ENCODE measurements around the gene FERMT3. TPM values are rescaled to one million over a fixed set of nuclear protein-coding genes. Genes with fewer than 3 reads are reported as not detected.

Gene FERMT3
- total RNA-seq, 1 donor from 2014 or later, result 2.8 TPM

DNA sequence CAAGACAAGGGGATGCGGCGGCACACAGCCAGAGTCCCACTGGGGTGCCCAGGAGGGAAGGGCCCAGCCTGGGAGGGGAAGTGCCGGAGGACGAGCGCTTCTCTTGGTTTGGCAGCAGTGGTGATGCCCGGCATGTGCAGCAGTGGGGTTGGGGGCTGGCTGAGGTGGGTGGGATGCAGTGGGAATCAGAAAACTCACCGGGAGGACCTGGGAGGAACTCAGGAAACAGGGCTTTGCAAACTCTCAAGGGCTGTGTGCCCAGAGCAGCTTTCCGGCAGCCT lies 3.0 kb downstream of the FERMT3 start:
- no peaks in the 10 kb centered on the region for H3K9me3 Mint-ChIP-seq
- no peaks in the 10 kb centered on the region for H3K27me3 Mint-ChIP-seq (ENCODE audit: low read depth)
- no peak overlapping the region for H3K27ac Mint-ChIP-seq (ENCODE audit: unreplicated experiment)
- TF ChIP-seq, protein P1, sequence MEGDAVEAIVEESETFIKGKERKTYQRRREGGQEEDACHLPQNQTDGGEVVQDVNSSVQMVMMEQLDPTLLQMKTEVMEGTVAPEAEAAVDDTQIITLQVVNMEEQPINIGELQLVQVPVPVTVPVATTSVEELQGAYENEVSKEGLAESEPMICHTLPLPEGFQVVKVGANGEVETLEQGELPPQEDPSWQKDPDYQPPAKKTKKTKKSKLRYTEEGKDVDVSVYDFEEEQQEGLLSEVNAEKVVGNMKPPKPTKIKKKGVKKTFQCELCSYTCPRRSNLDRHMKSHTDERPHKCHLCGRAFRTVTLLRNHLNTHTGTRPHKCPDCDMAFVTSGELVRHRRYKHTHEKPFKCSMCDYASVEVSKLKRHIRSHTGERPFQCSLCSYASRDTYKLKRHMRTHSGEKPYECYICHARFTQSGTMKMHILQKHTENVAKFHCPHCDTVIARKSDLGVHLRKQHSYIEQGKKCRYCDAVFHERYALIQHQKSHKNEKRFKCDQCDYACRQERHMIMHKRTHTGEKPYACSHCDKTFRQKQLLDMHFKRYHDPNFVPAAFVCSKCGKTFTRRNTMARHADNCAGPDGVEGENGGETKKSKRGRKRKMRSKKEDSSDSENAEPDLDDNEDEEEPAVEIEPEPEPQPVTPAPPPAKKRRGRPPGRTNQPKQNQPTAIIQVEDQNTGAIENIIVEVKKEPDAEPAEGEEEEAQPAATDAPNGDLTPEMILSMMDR (conservative IDR thresholded peaks at IDR 0.05), result no peak
- peaks cover 3% of the 10 kb centered on the region for H3K36me3 Mint-ChIP-seq (ENCODE audit: low read depth)
- no peak for DNase-seq (ENCODE audit: low read depth, low spot score)
- peaks cover 7% of the 10 kb centered on the region for H3K4me1 Mint-ChIP-seq
- no peak overlapping the region for H3K4me3 Mint-ChIP-seq

DNA sequence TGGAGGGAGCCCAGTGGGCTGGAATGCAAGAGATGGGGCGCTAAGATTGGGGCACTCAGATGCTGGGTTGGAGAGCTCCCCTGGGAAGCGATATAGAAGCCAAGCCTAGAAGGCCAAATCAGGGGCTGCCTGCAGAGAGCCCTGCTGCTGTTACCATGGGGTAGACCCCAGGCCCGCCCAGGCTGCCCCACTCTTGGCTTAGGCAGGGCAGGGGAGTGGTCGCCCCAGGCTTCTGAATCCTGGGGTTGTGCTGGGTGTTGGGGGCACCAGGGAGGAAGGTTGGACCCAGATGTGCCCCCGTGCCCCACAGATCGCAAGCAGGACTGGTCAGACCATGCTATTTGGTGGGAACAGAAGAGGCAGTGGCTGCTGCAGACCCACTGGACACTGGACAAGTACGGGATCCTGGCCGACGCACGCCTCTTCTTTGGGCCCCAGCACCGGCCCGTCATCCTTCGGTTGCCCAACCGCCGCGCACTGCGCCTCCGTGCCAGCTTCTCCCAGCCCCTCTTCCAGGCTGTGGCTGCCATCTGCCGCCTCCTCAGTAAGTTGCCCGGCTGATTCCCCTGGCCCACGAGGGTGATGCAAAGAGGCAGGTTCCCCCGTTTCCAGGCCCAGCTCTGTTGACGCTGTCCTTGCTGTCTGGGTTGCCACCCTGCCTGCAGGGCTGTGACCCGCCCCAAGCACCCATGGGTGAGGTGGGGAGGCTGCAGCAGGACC lies 3.9 kb downstream of the FERMT3 start:
- Mint-ChIP-seq H3K4me3 (no peak overlapping the region), H3K4me1 (peaks cover 4% of the 10 kb centered on the region), H3K27me3 (ENCODE audit: low read depth) (no peaks in the 10 kb centered on the region), H3K27ac (ENCODE audit: unreplicated experiment) (peak overlapping the region; percentile 88), H3K9me3 (no peaks in the 10 kb centered on the region), H3K36me3 (ENCODE audit: low read depth) (peaks cover 4% of the 10 kb centered on the region)
- no peak for DNase-seq (ENCODE audit: low read depth, low spot score)
- TF ChIP-seq, protein P1 (conservative IDR thresholded peaks at IDR 0.05), result no peak

DNA sequence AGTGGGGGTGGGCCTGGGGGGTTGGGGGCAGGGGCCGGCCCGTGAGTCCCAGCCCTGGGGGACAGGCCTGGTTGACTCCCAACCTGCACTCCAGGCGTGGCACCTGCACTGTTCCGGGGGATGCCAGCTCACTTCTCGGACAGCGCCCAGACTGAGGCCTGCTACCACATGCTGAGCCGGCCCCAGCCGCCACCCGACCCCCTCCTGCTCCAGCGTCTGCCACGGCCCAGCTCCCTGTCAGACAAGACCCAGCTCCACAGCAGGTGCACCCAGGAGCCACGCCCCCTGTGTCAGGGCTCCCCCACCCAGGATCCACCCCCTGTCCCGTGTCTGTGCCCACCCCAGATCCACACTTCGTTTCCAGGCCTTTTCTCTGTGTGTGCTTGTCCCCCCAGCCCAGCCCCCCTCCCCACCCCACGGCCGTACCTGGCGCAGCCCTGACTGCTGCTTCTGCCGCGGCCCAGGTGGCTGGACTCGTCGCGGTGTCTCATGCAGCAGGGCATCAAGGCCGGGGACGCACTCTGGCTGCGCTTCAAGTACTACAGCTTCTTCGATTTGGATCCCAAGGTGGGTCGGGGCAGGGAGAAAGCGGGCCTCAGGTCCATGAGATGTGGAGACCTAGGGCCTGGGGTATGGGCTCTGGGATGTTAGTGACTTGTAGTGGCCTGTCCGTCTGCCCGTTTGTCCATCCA lies 4.8 kb downstream of the FERMT3 start:
- Mint-ChIP-seq H3K4me1 (peaks cover 4% of the 10 kb centered on the region), H3K27ac (ENCODE audit: unreplicated experiment) (peak overlapping the region; percentile 67), H3K36me3 (ENCODE audit: low read depth) (peaks cover 4% of the 10 kb centered on the region), H3K27me3 (ENCODE audit: low read depth) (no peaks in the 10 kb centered on the region), H3K9me3 (no peaks in the 10 kb centered on the region), H3K4me3 (no peak overlapping the region)
- TF ChIP-seq, protein P1 (conservative IDR thresholded peaks at IDR 0.05), result no peak
- no peak for DNase-seq (ENCODE audit: low read depth, low spot score)

DNA sequence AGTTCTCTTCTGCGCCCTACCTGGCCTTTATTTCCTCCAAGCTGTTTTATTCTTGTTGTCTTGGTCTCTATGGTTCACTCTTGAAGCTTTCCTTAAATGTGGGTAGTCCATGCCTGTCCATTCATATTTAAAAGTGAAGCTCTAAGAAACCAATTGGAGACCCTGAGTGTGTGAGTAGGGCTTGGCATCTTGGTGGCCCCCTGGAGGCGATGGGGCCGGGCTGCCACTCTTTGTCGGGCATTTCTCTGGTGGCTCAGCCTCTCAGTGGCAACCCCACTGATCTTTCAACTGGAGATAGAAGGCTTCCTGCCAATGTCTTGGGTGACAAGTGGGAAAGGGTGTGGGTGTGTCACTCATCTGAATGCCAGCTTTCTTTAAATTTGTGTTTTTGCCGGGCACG lies 10.4 kb downstream of the FERMT3 start:
- H3K4me3 Mint-ChIP-seq, result no peak overlapping the region
- H3K9me3 Mint-ChIP-seq, result no peaks in the 10 kb centered on the region
- TF ChIP-seq, protein P1 (conservative IDR thresholded peaks at IDR 0.05), result no peak
- no peak for DNase-seq (ENCODE audit: low read depth, low spot score)
- H3K27me3 Mint-ChIP-seq (ENCODE audit: low read depth), result no peaks in the 10 kb centered on the region
- peaks cover 4% of the 10 kb centered on the region for H3K36me3 Mint-ChIP-seq (ENCODE audit: low read depth)
- no peaks in the 10 kb centered on the region for H3K4me1 Mint-ChIP-seq
- no peak overlapping the region for H3K27ac Mint-ChIP-seq (ENCODE audit: unreplicated experiment)

DNA sequence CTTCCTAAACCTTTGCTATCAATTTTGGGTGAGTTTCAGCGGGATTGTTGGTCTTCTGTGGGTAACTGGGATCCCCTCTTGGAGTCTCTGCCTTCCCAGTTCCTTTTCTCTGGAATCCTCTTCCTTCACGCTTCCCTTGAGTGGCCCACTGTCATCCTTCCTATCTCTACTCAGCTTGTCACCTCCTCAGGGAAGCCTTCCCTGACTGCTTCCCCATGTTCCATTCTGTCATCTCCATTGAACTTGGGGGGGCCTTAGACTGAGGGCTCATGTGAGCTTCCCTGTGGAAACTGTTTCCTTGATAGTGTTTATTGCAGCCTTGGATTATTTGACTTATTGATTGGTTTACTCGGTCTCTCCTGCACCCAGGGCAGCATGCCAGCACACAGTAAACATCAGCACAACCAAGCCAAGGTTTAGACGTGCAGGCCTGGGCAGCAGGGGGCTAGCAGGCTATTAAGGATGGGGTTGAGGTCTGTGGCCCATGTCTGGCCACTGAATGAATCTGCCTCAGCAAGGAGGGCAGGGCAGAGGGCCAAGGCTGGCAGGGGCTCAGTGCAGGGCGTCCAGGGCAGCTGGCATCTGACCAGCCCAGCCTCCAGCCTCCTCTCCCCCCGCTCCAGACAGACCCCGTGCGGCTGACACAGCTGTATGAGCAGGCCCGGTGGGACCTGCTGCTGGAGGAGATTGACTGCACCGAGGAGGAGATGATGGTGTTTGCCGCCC lies 12.3 kb downstream of the FERMT3 start:
- DNase-seq (ENCODE audit: low read depth, low spot score), result no peak
- H3K4me1 Mint-ChIP-seq, result no peaks in the 10 kb centered on the region
- TF ChIP-seq, protein P1 (conservative IDR thresholded peaks at IDR 0.05), result no peak
- H3K27ac Mint-ChIP-seq (ENCODE audit: unreplicated experiment), result peak overlapping the region; percentile 45
- no peaks in the 10 kb centered on the region for H3K9me3 Mint-ChIP-seq
- H3K27me3 Mint-ChIP-seq (ENCODE audit: low read depth), result no peaks in the 10 kb centered on the region
- no peak overlapping the region for H3K4me3 Mint-ChIP-seq
- peaks cover 4% of the 10 kb centered on the region for H3K36me3 Mint-ChIP-seq (ENCODE audit: low read depth)
